Left ventricle myocardium inferior (tissue), 1 donor: ENCODE results near the gene HHLA2. TPM values are rescaled to one million over a fixed set of nuclear protein-coding genes. Genes with fewer than 3 reads are reported as not detected.

Experiments used
- DNase-seq: peaks from one replicate; pipeline ENCODE4 v3.0.0-alpha.2; 2020
- H3K27ac ChIP-seq: fragments of 200-600 bp; replicated peaks from 2 replicates; pipeline ENCODE4 v1.8.0; 2021
- H3K27me3 ChIP-seq: fragments of 200-600 bp; 2 replicates; pipeline ENCODE4 v1.8.0; 2021; ENCODE audit warnings: low read depth
- H3K36me3 ChIP-seq: fragments of 200-600 bp; 2 replicates; pipeline ENCODE4 v1.8.0; 2021
- H3K4me1 ChIP-seq: fragments of 200-600 bp; 2 replicates; pipeline ENCODE4 v1.8.0; 2021
- H3K4me3 ChIP-seq: fragments of 200-600 bp; 2 replicates; pipeline ENCODE4 v1.8.0; 2021; ENCODE audit warnings: mild to moderate bottlenecking, moderate library complexity
- H3K9me3 ChIP-seq: fragments of 200-600 bp; replicated peaks from 2 replicates; pipeline ENCODE4 v1.8.0; 2021
- CTCF ChIP-seq: fragments of 200-600 bp; IDR thresholded peaks from 2 replicates; pipeline ENCODE4 v1.8.0; 2021; ENCODE audit warnings: antibody characterized with exemption, mild to moderate bottlenecking, borderline replicate concordance
- intact Hi-C: fragments of 100-400 bp; cut with micrococcal nuclease; formaldehyde crosslinking; loops from one replicate; pipeline ENCODE4 v1.11.0; 2022
- total RNA-seq: library from RNA; stranded (reverse); fragmentation: NEBNext Ultra II Directional; extraction: Animal tissue kit (Norgen Biotek cat#: 25700); gene quantifications from one replicate; pipeline ENCODE4 v1.2.1, GENCODE V29; 2021
- donor health status: DM: no; HTN: yes; CAD: no; lungs with severe emphysema.

The HHLA2 gene
- total RNA-seq, 1 donor from 2014 or later: not detected

GRCh38 chr3:108315767-108316301 is 19.5 kb downstream of the HHLA2 start:
- Histone ChIP-seq H3K27me3 (no peaks in the 10 kb centered on the region), H3K9me3 (no peaks in the 10 kb centered on the region), H3K4me3 (no peak overlapping the region), H3K36me3 (no peaks in the 10 kb centered on the region), H3K27ac (no peak overlapping the region), H3K4me1 (no peaks in the 10 kb centered on the region)
- intact Hi-C loops: no loop called here
- no peak for TF ChIP-seq CTCF
- no peak for DNase-seq

DNA sequence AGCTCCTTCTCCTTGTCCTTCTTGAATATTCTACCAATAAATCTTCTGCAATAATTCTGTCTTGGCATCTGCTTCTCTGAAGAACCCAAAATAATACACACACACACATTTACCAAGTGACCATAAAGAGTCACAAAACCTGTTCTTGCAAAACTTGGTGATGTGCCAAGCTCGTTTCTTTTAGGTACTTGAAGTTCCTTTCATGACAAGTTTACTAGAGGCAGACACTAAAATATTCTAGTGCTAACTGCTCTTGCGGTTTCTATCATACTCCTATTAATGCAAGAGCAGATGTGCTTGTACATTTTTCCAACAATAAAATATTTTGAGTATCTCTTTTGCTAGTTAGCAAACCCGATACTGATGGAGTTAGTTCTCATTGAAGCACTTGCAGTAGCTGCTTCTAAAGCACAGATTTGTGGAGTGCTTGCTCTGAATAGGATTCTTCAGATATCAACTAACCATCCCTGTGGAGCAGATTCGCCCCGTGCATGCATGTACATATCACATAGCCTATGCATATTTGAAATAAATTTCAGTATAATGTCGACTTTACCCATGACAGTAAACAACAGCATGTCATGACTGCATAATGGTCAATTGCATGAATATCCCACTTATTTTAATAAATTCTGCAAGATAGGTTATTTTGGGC is 23.2 kb downstream of the HHLA2 start:
- Histone ChIP-seq H3K27ac (no peak overlapping the region), H3K9me3 (no peaks in the 10 kb centered on the region), H3K4me3 (no peak overlapping the region), H3K4me1 (no peaks in the 10 kb centered on the region), H3K36me3 (no peaks in the 10 kb centered on the region), H3K27me3 (peaks cover 23% of the 10 kb centered on the region)
- no peak for TF ChIP-seq CTCF
- no peak for DNase-seq
- intact Hi-C loops: no loop called here

DNA sequence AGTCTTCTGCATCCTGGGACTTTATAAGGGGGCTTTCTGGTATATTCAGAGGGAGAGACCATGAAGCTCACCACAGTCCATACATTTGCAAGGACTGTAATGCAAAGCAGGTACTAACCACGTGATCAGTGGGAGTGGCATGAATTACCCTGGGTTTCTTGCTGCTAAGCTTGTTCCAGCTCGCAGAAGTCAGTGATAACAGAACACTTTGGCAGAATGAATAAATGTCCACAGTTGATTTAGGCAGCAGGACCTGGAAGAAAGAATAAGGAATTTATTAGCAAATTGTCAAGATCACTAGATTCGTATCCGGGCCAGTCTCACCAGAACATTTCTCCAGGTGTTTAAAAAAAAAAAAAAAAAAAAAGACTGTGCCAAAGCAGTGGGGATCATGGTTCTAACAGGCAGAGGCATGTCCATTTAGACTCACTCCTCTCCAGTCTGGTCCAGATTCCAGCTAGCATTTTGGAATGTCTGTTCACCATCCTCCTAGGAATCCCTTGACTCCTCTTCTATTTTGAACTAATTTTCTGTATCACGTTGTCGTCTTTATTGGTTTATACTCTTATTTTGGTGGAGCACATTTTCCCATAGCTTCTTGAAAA is 24.5 kb downstream of the HHLA2 start:
- Histone ChIP-seq H3K4me1 (no peaks in the 10 kb centered on the region), H3K4me3 (no peak overlapping the region), H3K9me3 (no peaks in the 10 kb centered on the region), H3K27ac (no peak overlapping the region), H3K36me3 (no peaks in the 10 kb centered on the region), H3K27me3 (peaks cover 25% of the 10 kb centered on the region)
- no peak for DNase-seq
- no peak for TF ChIP-seq CTCF
- intact Hi-C loops: no loop called here

GRCh38 chr3:108322352-108322751 is 26.0 kb downstream of the HHLA2 start:
- no peak for TF ChIP-seq CTCF
- H3K4me3 ChIP-seq: no peak overlapping the region
- H3K27ac ChIP-seq: no peak overlapping the region
- intact Hi-C loops: no loop called here
- H3K9me3 ChIP-seq: no peaks in the 10 kb centered on the region
- no peaks in the 10 kb centered on the region for H3K36me3 ChIP-seq
- DNase-seq: no peak
- peaks cover 25% of the 10 kb centered on the region for H3K27me3 ChIP-seq
- H3K4me1 ChIP-seq: no peaks in the 10 kb centered on the region

- Histone ChIP-seq H3K4me3 (no peak overlapping the region), H3K36me3 (no peaks in the 10 kb centered on the region), H3K4me1 (no peaks in the 10 kb centered on the region), H3K27me3 (peaks cover 25% of the 10 kb centered on the region), H3K27ac (no peak overlapping the region), H3K9me3 (no peaks in the 10 kb centered on the region)
- TF ChIP-seq CTCF: no peak
- DNase-seq: no peak
- intact Hi-C loops: no loop called here
Observed at GRCh38 chr3:108324177-108324576, 27.8 kb downstream of the HHLA2 start.
